Neural cell (in vitro differentiated cells): ENCODE data around the gene PCDHB2. TPM values are rescaled to one million over a fixed set of nuclear protein-coding genes. Genes with fewer than 3 reads are reported as not detected.
"Not testable (repeated sequence)": the region's sequence is repeated elsewhere in the genome, so short reads cannot be mapped to it uniquely, and the experiment has no call there.

Experiments
- H2AFZ ChIP-seq: fragments of 200-600, 300-800 bp; sonication (generic), shearing (Covaris generic); 2 replicates; pipeline ENCODE4 v1.6.0; 2014; ENCODE audit warnings: low read depth, mild to moderate bottlenecking, antibody characterized with exemption, low read length, moderate library complexity
- H3F3A ChIP-seq: fragments of 200-600 bp; shearing (Covaris generic); 2 replicates; pipeline ENCODE4 v1.6.1; 2016; ENCODE audit warnings: mild to moderate bottlenecking, moderate library complexity, mixed read lengths, antibody characterized with exemption, low read length; ENCODE audit not compliant: insufficient read depth, poor library complexity, severe bottlenecking
- H3K27ac ChIP-seq: fragments of 200-600, 300-800 bp; sonication (generic), shearing (Covaris generic); 2 replicates; pipeline ENCODE4 v1.5.1; 2014; ENCODE audit warnings: mild to moderate bottlenecking, low read length, moderate library complexity
- H3K27me3 ChIP-seq: fragments of 300-800, 200-600 bp; sonication (generic), shearing (Covaris generic); 2 replicates; pipeline ENCODE4 v1.6.0; 2014; ENCODE audit warnings: mild to moderate bottlenecking, low read depth, low read length, moderate library complexity; ENCODE audit not compliant: insufficient read depth
- H3K36me3 ChIP-seq: fragments of 300-800, 200-600 bp; sonication (generic), shearing (Covaris generic); 2 replicates; pipeline ENCODE4 v1.5.1; 2014; ENCODE audit warnings: mild to moderate bottlenecking, antibody characterized with exemption, low read length, moderate library complexity; ENCODE audit not compliant: insufficient read depth
- H3K4me2 ChIP-seq: fragments of 300-800, 200-600 bp; sonication (generic), shearing (Covaris generic); 2 replicates; pipeline ENCODE4 v1.6.0; 2014; ENCODE audit warnings: mild to moderate bottlenecking, low read length
- H3K4me3 ChIP-seq: fragments of 300-800, 200-600 bp; sonication (generic), shearing (Covaris generic); 2 replicates; pipeline ENCODE4 v1.5.1; 2014; ENCODE audit warnings: mild to moderate bottlenecking, low read length, moderate library complexity
- H3K79me2 ChIP-seq: fragments of 200-600 bp; shearing (Covaris generic); replicated peaks from 2 replicates; pipeline ENCODE4 v1.6.0; 2014; ENCODE audit warnings: mild to moderate bottlenecking, low read length, moderate library complexity; ENCODE audit not compliant: insufficient read depth
- H3K9ac ChIP-seq: fragments of 300-800, 200-600 bp; sonication (generic), shearing (Covaris generic); 2 replicates; pipeline ENCODE4 v1.6.1; 2016; ENCODE audit warnings: mild to moderate bottlenecking, low read length, mixed read lengths
- H3K9me2 ChIP-seq: fragments of 200-600 bp; shearing (Covaris generic); 2 replicates; pipeline ENCODE4 v1.6.1; 2016; ENCODE audit warnings: mild to moderate bottlenecking, low read length, mixed read lengths; ENCODE audit not compliant: insufficient read depth
- H3K9me3 ChIP-seq: fragments of 200-600, 300-800 bp; sonication (generic), shearing (Covaris generic); 2 replicates; pipeline ENCODE4 v1.6.1; 2016; ENCODE audit warnings: mild to moderate bottlenecking, mixed run types, low read length, moderate library complexity, mixed read lengths
- H4K20me1 ChIP-seq: fragments of 200-600 bp; shearing (Covaris generic); 2 replicates; pipeline ENCODE4 v1.6.1; 2016; ENCODE audit warnings: mild to moderate bottlenecking, mixed run types; ENCODE audit not compliant: insufficient read depth
- CTCF ChIP-seq: fragments of 450-650 bp; IDR thresholded peaks from 2 replicates; pipeline ENCODE4 v1.5.1; 2014; ENCODE audit warnings: antibody characterized with exemption, mild to moderate bottlenecking, moderate library complexity; ENCODE audit not compliant: poor library complexity, severe bottlenecking
- EP300 ChIP-seq: fragments of 450-650 bp; conservative IDR thresholded peaks from 2 replicates; pipeline ENCODE4 v1.6.1; 2014; ENCODE audit warnings: antibody characterized with exemption, mild to moderate bottlenecking, moderate library complexity; ENCODE audit not compliant: poor library complexity, severe bottlenecking
- EZH2 ChIP-seq: fragments of 200-600, 300-800 bp; shearing (Covaris generic), sonication (generic); IDR thresholded peaks from 2 replicates; pipeline ENCODE4 v1.6.1; 2014; ENCODE audit warnings: antibody characterized with exemption, low read length, borderline replicate concordance, mild to moderate bottlenecking; ENCODE audit not compliant: insufficient read depth, poor library complexity, severe bottlenecking
- MXI1 ChIP-seq: fragments of 450-650 bp; conservative IDR thresholded peaks from 2 replicates; pipeline ENCODE4 v1.6.1; 2014; ENCODE audit warnings: antibody characterized with exemption, mild to moderate bottlenecking; ENCODE audit not compliant: poor library complexity, severe bottlenecking
- POLR2AphosphoS5 ChIP-seq: IDR thresholded peaks from 2 replicates; pipeline ENCODE4 v1.6.1; 2012
- RAD21 ChIP-seq: fragments of 450-650 bp; conservative IDR thresholded peaks from 2 replicates; pipeline ENCODE4 v1.6.1; 2014; ENCODE audit warnings: antibody characterized with exemption, mild to moderate bottlenecking, moderate library complexity
- REST ChIP-seq: IDR thresholded peaks from 2 replicates; pipeline ENCODE4 v1.6.1; 2012; ENCODE audit warnings: borderline replicate concordance
- SMC3 ChIP-seq: fragments of 450-650 bp; conservative IDR thresholded peaks from 2 replicates; pipeline ENCODE4 v1.6.1; 2014; ENCODE audit warnings: antibody characterized with exemption, mild to moderate bottlenecking, moderate library complexity; ENCODE audit not compliant: poor library complexity
- TAF1 ChIP-seq: IDR thresholded peaks from 2 replicates; pipeline ENCODE4 v1.6.1; 2012; ENCODE audit warnings: low read depth
- polyA plus RNA-seq: library from polyadenylated mRNA; depleted of rRNA; stranded (reverse); fragments of >200 nt; gene quantifications from 2 replicates; pipeline ENCODE4 v1.2.3, GENCODE V29; 2014

PCDHB2 gene
- polyA plus RNA-seq, 1 donor from 2014 or later, result 103 TPM

- H3K27me3 ChIP-seq, result no peaks in the 10 kb centered on the region
- no peak overlapping the region for H3K9ac ChIP-seq
- H3K27ac ChIP-seq, result no peak overlapping the region
- H2AFZ ChIP-seq, result no peak overlapping the region
- H3K79me2 ChIP-seq, result peaks cover 19% of the 10 kb centered on the region
- no peak overlapping the region for H3K4me2 ChIP-seq
- H3K36me3 ChIP-seq, result no peaks in the 10 kb centered on the region
- no peaks in the 10 kb centered on the region for H3K9me2 ChIP-seq
- no peak overlapping the region for H3K4me3 ChIP-seq
- H3K9me3 ChIP-seq, result peaks cover 10% of the 10 kb centered on the region
- H4K20me1 ChIP-seq, result no peaks in the 10 kb centered on the region
- TF ChIP-seq POLR2AphosphoS5, result no peak
- no peak for TF ChIP-seq MXI1
- TF ChIP-seq RAD21, result no peak
- TF ChIP-seq EP300, result no peak
- TF ChIP-seq SMC3, result no peak
- no peak for TF ChIP-seq REST
- TF ChIP-seq CTCF, result no peak
- no peak for TF ChIP-seq EZH2
- TF ChIP-seq TAF1, result no peak
- no peaks in the 10 kb centered on the region for H3F3A ChIP-seq
These were observed 27.6 kb downstream of the PCDHB2 start for GRCh38 chr5:141121985-141122384.

- H3K36me3 ChIP-seq, H3K4me3 ChIP-seq, H3K4me2 ChIP-seq, H3K9me3 ChIP-seq, H3K9ac ChIP-seq, H2AFZ ChIP-seq, H3K27ac ChIP-seq, H4K20me1 ChIP-seq, H3K9me2 ChIP-seq, H3K27me3 ChIP-seq, H3F3A ChIP-seq: not testable (repeated sequence)
- H3K79me2 ChIP-seq, result peaks cover 19% of the 10 kb centered on the region
These were observed 29.2 kb downstream of the PCDHB2 start for GRCh38 chr5:141123396-141124135.
